Progenitor cell of endocrine pancreas (in vitro differentiated cells): Measurements from ENCODE around the gene ADAM12. TPM values are rescaled to one million over a fixed set of nuclear protein-coding genes. Genes with fewer than 3 reads are reported as not detected.

Experiments
- DNase-seq: peaks from one replicate; pipeline ENCODE4 v3.0.0; 2021; ENCODE audit warnings: low spot score; ENCODE audit not compliant: unreplicated experiment
- H3K27ac Mint-ChIP-seq: 2 replicates; pipeline ENCODE4 v1.8.0; 2021; ENCODE audit warnings: mild to moderate bottlenecking, moderate library complexity, mixed read lengths
- H3K27me3 Mint-ChIP-seq: 2 replicates; pipeline ENCODE4 v1.8.0; 2021; ENCODE audit warnings: mixed read lengths
- H3K36me3 Mint-ChIP-seq: 2 replicates; pipeline ENCODE4 v1.8.0; 2022; ENCODE audit warnings: mixed read lengths; ENCODE audit not compliant: insufficient read depth
- H3K4me1 Mint-ChIP-seq: 2 replicates; pipeline ENCODE4 v1.8.0; 2021; ENCODE audit warnings: low read depth, mixed read lengths
- H3K4me3 Mint-ChIP-seq: 2 replicates; pipeline ENCODE4 v1.8.0; 2021; ENCODE audit warnings: low read depth, mild to moderate bottlenecking, moderate library complexity, mixed read lengths
- H3K9me3 Mint-ChIP-seq: 2 replicates; pipeline ENCODE4 v1.8.0; 2021; ENCODE audit warnings: low read depth, mixed read lengths
- total RNA-seq: library from RNA; stranded (reverse); gene quantifications from 2 replicates; pipeline ENCODE4 v1.2.1, GENCODE V29; 2021
- TF ChIP-seq, protein P1 (sequence below): fragments of 200-600 bp; sonication (generic); IDR thresholded peaks from one replicate; pipeline ENCODE4 v1.5.0; 2021; ENCODE audit warnings: antibody characterized with exemption, mild to moderate bottlenecking; ENCODE audit not compliant: unreplicated experiment

Gene ADAM12
- total RNA-seq, 1 donor from 2014 or later = 1.8 TPM

DNA sequence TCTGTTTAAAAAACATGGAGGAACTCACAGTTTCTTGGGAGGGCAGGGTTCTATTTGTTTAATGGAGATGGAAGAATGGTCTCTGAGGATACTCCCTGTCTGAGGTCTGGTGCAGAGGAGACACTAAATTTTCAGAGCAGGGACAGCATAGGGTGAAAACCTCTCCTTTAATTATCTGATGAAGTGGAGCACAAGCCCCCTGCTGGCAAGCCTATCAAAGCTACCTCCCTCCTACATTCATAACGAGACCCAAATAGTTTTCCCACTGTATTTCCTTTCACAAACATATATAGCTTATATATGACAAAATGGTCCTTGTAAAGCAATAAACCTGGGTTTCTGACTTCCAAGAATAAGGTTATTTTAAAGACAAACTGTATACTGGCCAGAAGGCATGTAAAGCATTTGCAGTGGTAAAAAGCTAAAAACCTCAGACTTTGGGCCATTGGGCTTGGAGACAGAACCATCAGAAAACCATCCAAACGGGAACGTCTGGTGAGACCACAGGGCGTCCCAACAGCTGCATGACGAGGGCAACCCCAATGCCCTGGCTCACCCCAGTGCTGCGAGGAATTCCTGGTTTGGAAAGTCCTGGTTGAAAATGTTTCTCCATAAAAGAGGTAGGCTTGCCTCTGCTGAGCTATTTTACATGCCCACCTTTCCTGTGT lies 290.6 kb downstream of the ADAM12 start:
- no peak for DNase-seq
- Mint-ChIP-seq H3K27me3 (no peaks in the 10 kb centered on the region), H3K4me3 (no peak overlapping the region), H3K9me3 (no peaks in the 10 kb centered on the region), H3K36me3 (no peaks in the 10 kb centered on the region), H3K4me1 (no peaks in the 10 kb centered on the region), H3K27ac (no peak overlapping the region)
- TF ChIP-seq, protein P1, sequence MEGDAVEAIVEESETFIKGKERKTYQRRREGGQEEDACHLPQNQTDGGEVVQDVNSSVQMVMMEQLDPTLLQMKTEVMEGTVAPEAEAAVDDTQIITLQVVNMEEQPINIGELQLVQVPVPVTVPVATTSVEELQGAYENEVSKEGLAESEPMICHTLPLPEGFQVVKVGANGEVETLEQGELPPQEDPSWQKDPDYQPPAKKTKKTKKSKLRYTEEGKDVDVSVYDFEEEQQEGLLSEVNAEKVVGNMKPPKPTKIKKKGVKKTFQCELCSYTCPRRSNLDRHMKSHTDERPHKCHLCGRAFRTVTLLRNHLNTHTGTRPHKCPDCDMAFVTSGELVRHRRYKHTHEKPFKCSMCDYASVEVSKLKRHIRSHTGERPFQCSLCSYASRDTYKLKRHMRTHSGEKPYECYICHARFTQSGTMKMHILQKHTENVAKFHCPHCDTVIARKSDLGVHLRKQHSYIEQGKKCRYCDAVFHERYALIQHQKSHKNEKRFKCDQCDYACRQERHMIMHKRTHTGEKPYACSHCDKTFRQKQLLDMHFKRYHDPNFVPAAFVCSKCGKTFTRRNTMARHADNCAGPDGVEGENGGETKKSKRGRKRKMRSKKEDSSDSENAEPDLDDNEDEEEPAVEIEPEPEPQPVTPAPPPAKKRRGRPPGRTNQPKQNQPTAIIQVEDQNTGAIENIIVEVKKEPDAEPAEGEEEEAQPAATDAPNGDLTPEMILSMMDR = no peak

DNA sequence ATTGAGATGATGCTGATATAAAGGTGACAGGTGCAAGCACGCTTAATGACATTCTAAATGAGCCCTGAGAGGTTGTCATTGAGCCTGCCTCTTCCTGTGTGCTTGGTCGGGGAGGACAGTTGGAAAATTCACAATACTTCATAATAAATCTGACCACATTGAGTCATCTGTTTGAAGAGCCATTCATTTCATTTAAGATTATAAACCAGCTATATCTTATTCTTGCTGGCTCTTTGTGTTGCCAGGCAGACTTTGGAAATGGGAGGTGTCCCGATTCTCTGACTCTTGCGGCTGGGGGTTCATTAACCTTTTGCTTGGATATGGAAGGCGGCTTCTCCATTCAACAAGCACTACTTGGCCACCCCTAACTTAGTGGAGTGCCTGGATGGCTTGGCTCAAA lies 293.7 kb downstream of the ADAM12 start:
- Mint-ChIP-seq H3K9me3 (no peaks in the 10 kb centered on the region), H3K4me3 (no peak overlapping the region), H3K36me3 (no peaks in the 10 kb centered on the region), H3K4me1 (peaks cover 4% of the 10 kb centered on the region), H3K27ac (no peak overlapping the region), H3K27me3 (no peaks in the 10 kb centered on the region)
- DNase-seq = no peak
- TF ChIP-seq, protein P1 = no peak

DNA sequence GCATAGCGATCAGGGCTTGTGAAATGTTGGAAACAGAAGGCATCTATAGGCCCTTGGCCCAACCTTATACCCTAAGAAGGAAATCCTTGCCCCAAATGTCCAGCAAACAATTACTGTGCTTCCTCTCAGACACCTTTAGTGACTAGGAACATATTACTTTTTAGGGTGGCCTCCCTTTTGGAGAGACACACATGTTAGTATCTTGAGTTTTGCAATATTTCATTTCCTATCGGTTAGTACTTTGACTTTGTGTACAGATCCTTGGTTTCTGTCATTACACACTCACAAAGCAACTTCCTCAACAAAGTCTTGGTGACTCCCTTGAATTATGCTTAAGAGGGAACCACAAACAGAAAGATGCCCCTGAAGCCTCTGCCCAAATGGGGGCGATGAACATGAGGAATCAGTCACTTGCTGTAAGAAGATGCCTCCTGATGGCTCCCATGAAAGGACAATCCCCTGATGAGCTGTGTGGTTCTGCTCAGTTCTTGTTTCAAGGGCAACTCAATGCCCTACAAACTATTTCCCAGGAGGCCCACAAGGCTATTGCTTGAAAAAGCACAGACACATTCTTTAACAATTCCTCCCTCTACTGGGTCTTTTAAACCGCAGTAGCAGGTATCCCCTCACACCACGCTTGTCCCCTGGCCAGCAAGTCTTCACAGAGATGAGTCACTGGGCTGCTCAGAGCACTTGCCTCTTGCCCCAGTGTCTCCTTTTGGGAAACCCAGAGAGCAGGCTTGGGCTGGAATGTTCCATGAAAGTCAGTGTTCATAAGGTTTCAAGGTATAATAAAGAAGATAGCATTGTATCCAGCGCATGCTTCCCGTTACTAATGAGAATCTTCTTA lies 295.7 kb downstream of the ADAM12 start:
- H3K27me3 Mint-ChIP-seq = no peaks in the 10 kb centered on the region
- TF ChIP-seq, protein P1 = no peak

DNA sequence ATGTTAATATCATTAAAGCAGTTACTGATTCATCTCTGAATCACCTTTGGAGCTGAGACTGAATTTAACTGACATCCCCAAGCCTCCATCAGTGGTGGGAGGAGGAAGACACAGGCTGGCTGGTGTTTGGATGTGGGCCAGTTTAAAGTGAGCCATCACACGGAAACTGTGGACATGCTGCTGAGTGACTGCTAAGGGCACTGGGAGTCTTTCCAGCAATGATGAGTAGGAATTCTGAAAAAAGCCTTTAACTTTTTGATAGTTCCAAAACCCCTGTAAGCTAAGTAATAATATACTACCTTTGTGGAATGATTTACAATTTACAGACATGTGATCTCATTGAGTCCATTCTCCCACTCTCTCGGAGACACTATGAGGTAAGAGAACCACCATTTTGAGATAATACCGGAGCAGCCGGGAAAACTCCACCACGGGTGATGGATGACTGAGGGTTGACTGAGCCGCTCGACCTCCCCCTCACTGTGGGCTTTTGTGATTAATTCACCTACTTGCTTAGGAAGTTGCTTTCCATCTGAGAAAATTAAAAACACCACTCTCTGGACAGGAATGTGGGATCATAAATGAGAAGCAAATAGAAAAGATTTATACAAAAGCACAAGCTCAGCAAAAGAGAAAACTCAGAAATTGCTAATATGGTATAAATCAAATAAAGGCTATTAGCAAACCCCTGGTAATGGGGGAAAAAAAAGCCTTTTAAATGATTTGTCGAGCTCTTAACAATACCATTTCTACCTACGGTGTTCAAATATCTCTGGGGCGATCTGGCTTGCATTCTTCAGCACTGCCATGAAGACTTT lies 297.2 kb downstream of the ADAM12 start:
- no peak for DNase-seq
- H3K27me3 Mint-ChIP-seq = no peaks in the 10 kb centered on the region
- H3K36me3 Mint-ChIP-seq = no peaks in the 10 kb centered on the region
- TF ChIP-seq, protein P1 = no peak
- peaks cover 4% of the 10 kb centered on the region for H3K4me1 Mint-ChIP-seq
- no peaks in the 10 kb centered on the region for H3K9me3 Mint-ChIP-seq
- no peak overlapping the region for H3K4me3 Mint-ChIP-seq
- H3K27ac Mint-ChIP-seq = no peak overlapping the region

More for the DNA sequence above, 295.7 kb downstream of the ADAM12 start:
- no peaks in the 10 kb centered on the region for H3K9me3 Mint-ChIP-seq
- H3K4me1 Mint-ChIP-seq = peaks cover 4% of the 10 kb centered on the region
- H3K36me3 Mint-ChIP-seq = no peaks in the 10 kb centered on the region
- H3K27ac Mint-ChIP-seq = no peak overlapping the region
- DNase-seq = no peak
- no peak overlapping the region for H3K4me3 Mint-ChIP-seq

DNA sequence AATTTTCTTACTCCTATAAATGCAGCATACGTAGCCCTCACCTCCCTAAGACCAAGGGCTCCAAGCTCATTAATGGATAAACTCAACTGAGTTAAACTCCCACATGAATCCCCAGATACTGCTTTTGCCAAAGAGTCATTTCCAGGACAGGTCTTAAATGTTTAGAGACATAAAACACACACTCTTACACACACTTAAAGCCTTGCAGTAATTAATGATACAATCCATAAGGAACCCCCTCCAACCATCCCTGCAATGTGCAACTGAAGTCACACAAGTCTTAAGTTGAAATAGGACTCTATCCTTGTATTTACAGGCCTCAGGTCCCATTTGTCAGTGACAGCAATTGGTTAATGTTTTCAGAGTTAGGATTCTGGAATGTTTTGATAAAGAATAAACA lies 297.8 kb downstream of the ADAM12 start:
- Mint-ChIP-seq H3K4me1 (peaks cover 4% of the 10 kb centered on the region), H3K9me3 (no peaks in the 10 kb centered on the region), H3K36me3 (no peaks in the 10 kb centered on the region), H3K4me3 (no peak overlapping the region), H3K27me3 (no peaks in the 10 kb centered on the region), H3K27ac (no peak overlapping the region)
- no peak for DNase-seq
- TF ChIP-seq, protein P1 = no peak
